GM19395 (cell line): ENCODE measurements around the gene RBM38.
A peak's percentile ranks its signal among the peaks of the same experiment; 100 is the strongest.
"Not testable (repeated sequence)": the region's sequence is repeated elsewhere in the genome, so short reads cannot be mapped to it uniquely, and the experiment has no call there.

Experiments
- ATAC-seq: cut with Tn5 transposase; IDR thresholded peaks from one replicate; pipeline ENCODE4 v1.9.1; 2021; ENCODE audit warnings: mild to moderate bottlenecking, moderate library complexity; ENCODE audit not compliant: unreplicated experiment

RBM38 gene

GRCh38 chr20:57416296-57417022 lies 25.3 kb downstream of the RBM38 start:
- ATAC-seq, result no peak

GRCh38 chr20:57417051-57417689 lies 26.0 kb downstream of the RBM38 start:
- no peak for ATAC-seq

GRCh38 chr20:57417830-57418780 lies 26.9 kb downstream of the RBM38 start:
- no peak for ATAC-seq

GRCh38 chr20:57419479-57419878 lies 28.3 kb downstream of the RBM38 start:
- not testable (repeated sequence) for ATAC-seq

- ATAC-seq, result no peak
Observed at GRCh38 chr20:57420571-57421252, 29.5 kb downstream of the RBM38 start.

- no peak for ATAC-seq
Observed at GRCh38 chr20:57421253-57422220, 30.3 kb downstream of the RBM38 start.

- ATAC-seq, result no peak
Observed at GRCh38 chr20:57422254-57422653, 31.1 kb downstream of the RBM38 start.

GRCh38 chr20:57425150-57426013 lies 34.2 kb downstream of the RBM38 start:
- ATAC-seq, result no peak

GRCh38 chr20:57426271-57426689 lies 35.1 kb downstream of the RBM38 start:
- no peak for ATAC-seq

GRCh38 chr20:57426831-57427230 lies 35.6 kb downstream of the RBM38 start:
- ATAC-seq, result no peak

GRCh38 chr20:57428324-57429158 lies 37.3 kb downstream of the RBM38 start:
- ATAC-seq, result no peak

GRCh38 chr20:57429159-57429496 lies 37.9 kb downstream of the RBM38 start:
- ATAC-seq, result no peak

GRCh38 chr20:57429580-57430200 lies 38.5 kb downstream of the RBM38 start:
- no peak for ATAC-seq

GRCh38 chr20:57430201-57430596 lies 39.0 kb downstream of the RBM38 start:
- not testable (repeated sequence) for ATAC-seq

GRCh38 chr20:57431539-57431835 lies 40.3 kb downstream of the RBM38 start:
- no peak for ATAC-seq

GRCh38 chr20:57432480-57432861 lies 41.3 kb downstream of the RBM38 start:
- no peak for ATAC-seq

GRCh38 chr20:57432862-57433491 lies 41.8 kb downstream of the RBM38 start:
- ATAC-seq, result peak; percentile 90
